ENCODE results near the gene UQCC2. TPM values are rescaled to one million over a fixed set of nuclear protein-coding genes. Genes with fewer than 3 reads are reported as not detected.

The UQCC2 gene
- total and polyA plus RNA-seq, 4 donors: 7.8 to 141 (median 48.1) TPM

GRCh38 chr6:33694977-33695376 lies 16.5 kb downstream of the UQCC2 start:
- Histone ChIP-seq H3K36me3 (ENCODE audit: control insufficient read depth in 4 of 4, insufficient read depth in 4 of 4, low read length in 4 of 4) (peaks cover 0 to 57% (median 20%) of the 10 kb centered on the region in 4 donors), H3K4me3 (no peak overlapping the region), H3K9ac (ENCODE audit: insufficient read depth in 1 of 2, low read length in 2 of 2) (no peak overlapping the region), H3K9me3 (ENCODE audit: control insufficient read depth in 4 of 4, insufficient read depth in 3 of 4, low read length in 3 of 4) (no peaks in the 10 kb centered on the region), H3K27ac (ENCODE audit: low read depth in 1 of 2, low read length in 1 of 2) (peak overlapping the region; percentile 63 to 70), H3K4me1 (ENCODE audit: control insufficient read depth in 5 of 5, insufficient read depth in 5 of 5, low read length in 5 of 5) (peaks cover 22 to 57% (median 28%) of the 10 kb centered on the region in 5 donors), H3K27me3 (ENCODE audit: control insufficient read depth in 3 of 3, insufficient read depth in 3 of 3, low read length in 2 of 3) (no peaks in the 10 kb centered on the region)
- WGBS, 2 donors: 71% methylated on average over 5 of the region's 5 CpGs
- no peak for ATAC-seq (ENCODE audit: insufficient read depth, low FRiP score)
- no peak for TF ChIP-seq CTCF (IDR thresholded peaks at IDR 0.05; ENCODE audit: control extremely low read depth, extremely low read depth)
- no peak for DNase-seq

- Histone ChIP-seq H3K4me3 (no peak overlapping the region), H3K27ac (ENCODE audit: low read depth in 1 of 2, low read length in 1 of 2) (peak overlapping the region; percentile 63 to 70), H3K9me3 (ENCODE audit: control insufficient read depth in 4 of 4, insufficient read depth in 3 of 4, low read length in 3 of 4) (no peaks in the 10 kb centered on the region), H3K36me3 (ENCODE audit: control insufficient read depth in 4 of 4, insufficient read depth in 4 of 4, low read length in 4 of 4) (peaks cover 0 to 57% (median 20%) of the 10 kb centered on the region in 4 donors), H3K9ac (ENCODE audit: insufficient read depth in 1 of 2, low read length in 2 of 2) (no peak overlapping the region), H3K4me1 (ENCODE audit: control insufficient read depth in 5 of 5, insufficient read depth in 5 of 5, low read length in 5 of 5) (peaks cover 22 to 57% (median 28%) of the 10 kb centered on the region in 5 donors), H3K27me3 (ENCODE audit: control insufficient read depth in 3 of 3, insufficient read depth in 3 of 3, low read length in 2 of 3) (no peaks in the 10 kb centered on the region)
- WGBS, 2 donors: 28 to 37% methylated on average over 19 of the region's 19 CpGs
- DNase-seq (no peak), ATAC-seq (ENCODE audit: insufficient read depth, low FRiP score) (no peak)
- TF ChIP-seq CTCF (IDR thresholded peaks at IDR 0.05; ENCODE audit: control extremely low read depth, extremely low read depth): no peak
Observed at GRCh38 chr6:33694401-33694931, 17.0 kb downstream of the UQCC2 start.

- peaks cover 0 to 66% (median 21%) of the 10 kb centered on the region in 4 donors for H3K36me3 ChIP-seq (ENCODE audit: control insufficient read depth in 4 of 4, insufficient read depth in 4 of 4, low read length in 4 of 4)
- H3K27me3 ChIP-seq (ENCODE audit: control insufficient read depth in 3 of 3, insufficient read depth in 3 of 3, low read length in 2 of 3): no peaks in the 10 kb centered on the region
- H3K9me3 ChIP-seq (ENCODE audit: control insufficient read depth in 4 of 4, insufficient read depth in 3 of 4, low read length in 3 of 4): no peaks in the 10 kb centered on the region
- DNase-seq (peak in 1 of 3 donors; percentile 28), ATAC-seq (ENCODE audit: insufficient read depth, low FRiP score) (no peak)
- no peak for TF ChIP-seq CTCF (IDR thresholded peaks at IDR 0.05; ENCODE audit: control extremely low read depth, extremely low read depth)
- H3K4me3 ChIP-seq: no peak overlapping the region
- 79 to 80% methylated on average over 28 of the region's 28 CpGs for WGBS, 2 donors
- no peak overlapping the region for H3K9ac ChIP-seq (ENCODE audit: insufficient read depth in 1 of 2, low read length in 2 of 2)
- peak overlapping the region in 1 of 2 donors; percentile 59 for H3K27ac ChIP-seq (ENCODE audit: low read depth in 1 of 2, low read length in 1 of 2)
- peaks cover 22 to 57% (median 28%) of the 10 kb centered on the region in 5 donors for H3K4me1 ChIP-seq (ENCODE audit: control insufficient read depth in 5 of 5, insufficient read depth in 5 of 5, low read length in 5 of 5)
Observed at GRCh38 chr6:33693186-33694105, 18.1 kb downstream of the UQCC2 start.
